IPS-18c (cell line): ENCODE measurements around the gene WASF1.
A peak's percentile ranks its signal among the peaks of the same experiment; 100 is the strongest.
"Not testable (repeated sequence)": the region's sequence is repeated elsewhere in the genome, so short reads cannot be mapped to it uniquely, and the experiment has no call there.

Source experiments
- H3K4me3 ChIP-seq: 2 replicates; pipeline ENCODE4 v1.7.0; 2013; ENCODE audit warnings: low read depth, mild to moderate bottlenecking, low read length, moderate library complexity; ENCODE audit not compliant: insufficient read depth
- H3K9me3 ChIP-seq: one replicate; pipeline ENCODE4 v1.6.1; 2013; ENCODE audit warnings: mild to moderate bottlenecking, low read length, moderate library complexity; ENCODE audit not compliant: control insufficient read depth, insufficient read depth

The WASF1 gene

DNA sequence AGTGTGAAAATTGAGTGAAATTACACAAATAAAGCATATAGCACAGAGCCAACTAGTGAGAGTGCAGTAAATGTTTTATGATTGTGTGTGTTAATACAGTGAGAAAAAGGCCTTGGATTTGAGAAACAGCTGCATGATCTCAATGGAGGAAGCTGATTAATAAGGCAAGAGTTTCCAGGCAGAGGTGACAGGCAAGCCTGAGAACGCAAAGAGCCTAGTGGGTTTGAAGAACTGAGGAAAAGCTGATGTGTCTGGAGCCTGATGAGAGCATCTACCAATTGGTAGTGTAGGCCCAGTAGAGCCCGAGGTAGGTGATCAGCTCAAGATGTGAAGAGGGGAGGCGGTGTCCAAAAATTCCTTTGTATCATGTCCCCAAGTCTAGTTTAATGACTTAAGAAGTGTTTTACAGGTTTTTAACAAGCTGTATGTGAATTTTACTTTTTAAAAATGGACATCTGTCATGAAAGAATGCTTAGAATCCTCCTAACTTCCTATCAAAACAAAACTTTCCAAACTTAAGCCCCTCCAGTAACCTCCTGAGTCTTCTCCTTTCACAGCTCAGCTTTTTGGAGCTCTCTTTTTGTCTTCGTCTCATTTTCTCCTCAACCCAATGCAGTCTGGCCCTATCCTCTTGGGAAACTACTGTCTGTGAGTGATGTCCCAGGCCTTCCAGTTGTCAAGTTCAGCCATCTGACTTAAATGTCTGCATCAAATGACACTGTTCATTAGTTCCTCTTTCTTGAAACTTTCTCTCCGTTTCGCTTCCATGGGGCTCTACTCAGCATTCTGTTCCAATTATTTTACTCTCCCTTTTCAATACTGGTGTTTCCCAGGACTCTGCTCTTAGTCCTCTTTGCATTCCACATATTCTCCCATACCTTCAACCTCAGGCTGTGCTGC, 1.9 kb upstream of the WASF1 start:
- Histone ChIP-seq H3K9me3 (no peaks in the 10 kb centered on the region), H3K4me3 (peak overlapping the region; percentile 98)

DNA sequence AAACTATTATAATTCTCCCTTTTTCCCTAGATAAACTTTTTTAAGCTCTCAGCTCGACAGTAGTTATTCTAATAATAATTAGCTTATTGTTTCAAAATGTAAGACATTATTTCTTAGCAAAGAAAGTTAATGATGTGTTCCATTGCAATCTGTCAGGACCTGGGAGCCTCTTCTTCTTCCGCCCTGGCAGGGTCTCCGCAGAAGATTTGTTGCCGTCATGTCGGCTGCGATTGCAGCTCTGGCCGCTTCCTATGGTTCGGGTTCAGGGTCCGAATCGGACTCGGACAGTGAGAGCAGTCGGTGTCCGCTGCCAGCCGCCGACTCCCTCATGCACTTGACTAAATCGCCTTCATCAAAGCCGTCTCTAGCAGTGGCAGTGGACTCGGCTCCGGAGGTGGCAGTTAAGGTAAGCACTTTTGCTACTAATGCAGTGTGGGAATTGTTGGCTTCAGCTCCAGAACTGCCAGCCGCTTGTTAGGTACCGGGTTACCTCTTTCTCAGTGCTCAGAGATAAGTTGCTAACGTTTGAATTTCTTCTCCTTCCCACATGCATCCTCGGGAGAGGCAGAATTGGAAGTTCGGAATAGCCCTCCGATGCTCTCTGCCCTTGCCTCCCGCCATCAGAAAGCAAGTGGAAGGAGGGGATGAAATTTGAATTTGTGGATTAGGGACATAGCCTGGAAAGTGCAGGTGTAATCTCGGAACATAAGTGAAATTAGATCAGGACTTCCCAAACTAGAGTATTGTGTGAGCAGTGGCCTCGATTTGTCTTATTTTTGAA, 948 bp upstream of the WASF1 start, which contains the start of gene CDC40:
CDC40 (plus strand) TSS at position 200 of the 781 bp plus-strand sequence; CDS start at position 218, 18 bp downstream.
- no peaks in the 10 kb centered on the region for H3K9me3 ChIP-seq
- peak within 1 kb of the TSS; percentile 98 for H3K4me3 ChIP-seq

GRCh38 chr6:110178626-110179405, 654 bp downstream of the WASF1 start:
- H3K4me3 ChIP-seq: peak overlapping the region; percentile 82
- no peaks in the 10 kb centered on the region for H3K9me3 ChIP-seq

GRCh38 chr6:110173506-110174132, 5.9 kb downstream of the WASF1 start:
- Histone ChIP-seq H3K9me3 (no peaks in the 10 kb centered on the region), H3K4me3 (no peak overlapping the region)

DNA sequence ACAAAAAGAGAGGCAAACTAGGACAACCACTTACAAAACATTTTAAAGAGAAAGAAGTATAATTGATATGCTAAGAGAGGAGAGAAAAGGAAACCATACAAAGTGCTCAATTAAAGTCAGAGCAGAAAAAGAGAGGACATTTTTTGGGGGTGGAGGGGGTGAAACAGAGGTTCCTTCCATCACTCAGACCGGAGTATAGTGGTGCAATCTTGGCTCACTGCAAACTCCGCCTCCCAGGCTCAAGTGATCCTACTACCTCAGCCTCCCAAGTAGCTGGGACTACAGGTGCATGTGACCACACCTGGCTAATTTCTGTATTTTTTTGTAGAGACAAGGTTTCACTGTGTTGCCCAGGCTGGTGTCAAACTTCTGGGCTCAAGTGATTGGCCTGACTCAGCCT, 9.4 kb downstream of the WASF1 start:
- Histone ChIP-seq H3K9me3 (no peaks in the 10 kb centered on the region), H3K4me3 (no peak overlapping the region)

DNA sequence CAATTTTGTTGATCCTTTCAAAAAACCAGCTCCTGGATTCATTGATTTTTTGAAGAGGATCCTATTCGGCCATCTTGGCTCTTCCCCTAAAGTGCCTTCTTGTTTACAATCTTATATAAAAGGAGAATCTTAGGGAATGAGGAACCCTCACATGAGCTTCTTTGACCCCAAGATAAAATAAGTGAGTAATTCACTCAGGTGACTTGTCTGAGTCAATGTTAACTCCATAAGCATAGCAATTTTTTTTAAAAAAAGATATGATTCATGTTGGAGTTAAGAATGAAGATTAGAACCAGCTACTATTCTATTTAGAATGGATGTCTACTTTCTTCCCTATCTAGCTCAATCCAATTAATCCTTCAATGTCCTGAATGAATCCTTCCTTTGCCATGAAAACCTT, 21.0 kb downstream of the WASF1 start:
- Histone ChIP-seq H3K9me3 (no peaks in the 10 kb centered on the region), H3K4me3 (no peak overlapping the region)

DNA sequence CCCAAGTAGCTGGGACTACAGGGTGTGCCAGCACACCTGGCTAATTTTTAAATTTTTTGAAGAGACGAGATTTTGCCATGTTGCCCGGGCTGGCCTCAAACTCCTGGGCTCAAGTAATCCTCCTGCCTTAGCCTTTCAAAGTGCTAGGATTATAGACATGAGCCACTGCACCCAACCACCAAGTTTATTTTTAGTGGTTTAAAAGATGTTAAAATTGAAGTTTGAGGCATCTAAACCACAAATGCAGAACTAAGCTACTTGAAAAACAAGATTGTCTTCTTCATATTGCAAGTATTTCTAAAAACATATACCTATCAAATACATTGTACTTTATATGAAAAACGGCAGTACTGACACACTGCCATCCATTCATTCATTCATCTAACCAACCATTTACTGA, 31.6 kb downstream of the WASF1 start:
- Histone ChIP-seq H3K9me3 (no peaks in the 10 kb centered on the region), H3K4me3 (no peak overlapping the region)

DNA sequence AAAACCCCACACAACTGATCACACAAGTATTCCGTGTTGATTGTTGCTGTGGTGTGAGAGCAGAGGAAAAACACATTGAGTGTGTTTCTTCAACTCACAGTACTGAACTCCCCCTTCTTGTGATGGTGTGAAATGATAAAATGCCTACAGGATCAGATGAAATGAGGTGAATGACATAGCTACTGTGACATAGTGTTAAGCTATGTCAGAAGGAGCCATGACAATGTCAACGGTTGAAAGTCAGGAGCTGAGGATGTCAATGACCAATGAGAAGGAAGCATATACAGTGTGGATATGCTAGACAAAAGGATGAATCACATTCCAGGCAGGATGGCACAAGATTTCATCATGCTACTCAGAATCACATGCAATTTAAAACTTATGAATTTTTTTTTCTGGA, 38.8 kb downstream of the WASF1 start:
- peaks cover 9% of the 10 kb centered on the region for H3K9me3 ChIP-seq
- no peak overlapping the region for H3K4me3 ChIP-seq

- Histone ChIP-seq H3K9me3 (peaks cover 9% of the 10 kb centered on the region), H3K4me3 (no peak overlapping the region)
These were observed 40.4 kb downstream of the WASF1 start for GRCh38 chr6:110139052-110139451.

DNA sequence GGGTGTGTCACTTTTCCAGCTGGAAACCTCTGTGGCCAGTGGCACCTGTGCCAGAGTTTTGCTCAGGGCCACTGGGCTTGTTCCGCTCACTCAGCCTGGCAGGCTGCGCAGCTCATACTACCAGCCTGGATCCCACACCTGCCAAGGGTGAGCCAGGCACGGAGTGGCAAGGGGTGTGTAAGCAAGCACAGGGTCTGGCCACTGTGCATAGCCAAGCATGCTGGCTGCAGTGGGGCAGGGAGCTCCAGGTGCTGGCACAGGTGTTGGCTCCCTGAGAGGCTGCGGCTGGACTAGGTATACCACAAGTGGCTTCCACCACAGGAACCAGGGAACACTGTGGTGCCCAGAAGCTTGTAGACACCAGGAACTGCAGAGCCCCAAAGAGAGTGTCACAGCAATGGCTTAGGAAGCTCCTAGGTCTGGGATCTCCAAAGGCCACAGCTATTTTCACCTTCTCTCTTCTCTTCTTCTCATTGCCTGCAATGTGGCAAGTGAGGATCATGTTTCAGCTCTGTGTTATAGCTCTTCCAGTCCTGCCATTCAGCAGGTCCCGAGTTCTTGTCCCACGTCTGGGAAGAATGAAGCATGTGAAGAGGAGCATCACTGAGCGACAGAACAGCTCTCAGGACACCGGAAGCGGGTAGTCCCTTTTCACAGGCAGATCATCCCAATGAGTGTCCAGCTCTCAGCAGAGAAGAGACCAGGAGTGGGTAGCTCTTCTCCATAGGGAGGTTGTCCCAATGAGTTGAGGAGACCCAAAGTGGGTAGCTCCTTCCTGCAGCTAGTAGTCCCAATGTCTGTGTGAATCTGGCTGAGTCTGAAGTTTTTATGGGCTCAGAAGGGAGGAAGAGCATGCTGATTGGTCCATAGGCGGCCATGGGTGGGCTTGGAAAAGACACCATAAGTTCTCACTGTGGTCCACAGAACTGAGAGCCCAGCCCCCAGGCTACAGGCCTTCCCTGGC, 41.3 kb downstream of the WASF1 start:
- no peak overlapping the region for H3K4me3 ChIP-seq
- peaks cover 9% of the 10 kb centered on the region for H3K9me3 ChIP-seq

GRCh38 chr6:110130362-110130761, 49.1 kb downstream of the WASF1 start:
- no peaks in the 10 kb centered on the region for H3K9me3 ChIP-seq
- H3K4me3 ChIP-seq: no peak overlapping the region

DNA sequence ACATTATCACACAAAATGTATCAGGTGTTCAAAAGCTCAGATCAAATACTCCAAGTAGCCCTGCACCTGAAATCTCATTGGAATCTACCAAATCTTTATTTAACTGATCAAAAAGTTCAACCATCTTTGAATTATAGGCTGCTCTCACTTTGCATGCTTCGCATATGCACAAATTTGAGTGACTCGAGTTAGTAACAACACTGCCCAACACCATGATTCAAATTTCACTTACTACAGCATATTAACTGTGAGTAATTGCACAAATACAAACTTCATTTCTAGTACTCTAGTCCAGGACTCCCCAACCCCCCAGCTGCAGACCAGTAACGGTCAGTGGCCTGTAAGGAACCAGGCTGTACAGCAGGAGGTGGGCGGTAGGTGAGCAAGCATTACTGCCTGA, 51.1 kb downstream of the WASF1 start:
- Histone ChIP-seq H3K4me3 (no peak overlapping the region), H3K9me3 (no peaks in the 10 kb centered on the region)

DNA sequence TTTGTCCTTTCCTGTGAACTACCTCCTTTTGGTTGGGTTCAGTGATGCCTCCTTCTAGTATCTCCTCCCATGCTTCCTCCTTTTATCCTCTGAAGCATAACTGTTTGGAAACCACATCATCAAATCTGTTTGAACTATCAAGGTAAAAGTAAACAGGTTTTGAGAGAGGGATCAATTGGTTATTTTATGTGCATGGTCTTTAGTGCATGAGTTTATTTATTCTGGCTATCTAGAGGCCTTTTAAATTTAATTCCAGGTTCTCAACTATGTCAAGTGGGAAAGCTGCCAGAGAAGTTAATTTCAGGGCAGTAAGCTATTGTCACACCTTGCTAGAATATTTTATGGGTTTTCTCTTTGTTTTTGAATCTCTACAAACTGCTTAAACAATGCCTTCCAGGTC, 54.1 kb downstream of the WASF1 start:
- Histone ChIP-seq H3K9me3 (no peaks in the 10 kb centered on the region), H3K4me3 (no peak overlapping the region)

DNA sequence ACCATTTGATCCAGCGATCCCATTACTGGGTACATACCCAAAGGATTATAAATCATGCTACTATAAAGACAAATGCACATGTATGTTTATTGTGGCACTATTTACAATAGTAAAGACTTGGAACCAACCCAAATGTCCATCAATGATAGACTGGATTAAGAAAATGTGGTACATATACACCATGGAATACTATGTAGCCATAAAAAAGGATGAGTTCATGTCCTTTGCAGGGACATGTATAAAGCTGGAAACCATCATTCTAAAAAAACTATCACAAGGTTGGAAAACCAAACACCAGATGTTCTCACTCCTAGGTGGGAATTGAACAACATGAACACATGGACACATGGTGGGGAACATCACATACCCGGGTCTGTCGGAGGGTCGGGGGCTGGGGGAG, 57.8 kb downstream of the WASF1 start:
- not testable (repeated sequence) for H3K4me3 ChIP-seq, H3K9me3 ChIP-seq

- H3K9me3 ChIP-seq: no peaks in the 10 kb centered on the region
- H3K4me3 ChIP-seq: no peak overlapping the region
These were observed 63.2 kb downstream of the WASF1 start for GRCh38 chr6:110116258-110116657.

GRCh38 chr6:110114004-110114403, 65.5 kb downstream of the WASF1 start:
- H3K4me3 ChIP-seq: no peak overlapping the region
- no peaks in the 10 kb centered on the region for H3K9me3 ChIP-seq
